Activated naive CD4-positive, alpha-beta T cell treated with Interleukin-2 at 50 U/mL for 16 hours (primary cell): ENCODE data around the gene LGALS7.

Source experiments
- DNase-seq: peaks from one replicate; pipeline ENCODE4 v3.0.0-alpha.2; 2020

LGALS7 gene

DNA sequence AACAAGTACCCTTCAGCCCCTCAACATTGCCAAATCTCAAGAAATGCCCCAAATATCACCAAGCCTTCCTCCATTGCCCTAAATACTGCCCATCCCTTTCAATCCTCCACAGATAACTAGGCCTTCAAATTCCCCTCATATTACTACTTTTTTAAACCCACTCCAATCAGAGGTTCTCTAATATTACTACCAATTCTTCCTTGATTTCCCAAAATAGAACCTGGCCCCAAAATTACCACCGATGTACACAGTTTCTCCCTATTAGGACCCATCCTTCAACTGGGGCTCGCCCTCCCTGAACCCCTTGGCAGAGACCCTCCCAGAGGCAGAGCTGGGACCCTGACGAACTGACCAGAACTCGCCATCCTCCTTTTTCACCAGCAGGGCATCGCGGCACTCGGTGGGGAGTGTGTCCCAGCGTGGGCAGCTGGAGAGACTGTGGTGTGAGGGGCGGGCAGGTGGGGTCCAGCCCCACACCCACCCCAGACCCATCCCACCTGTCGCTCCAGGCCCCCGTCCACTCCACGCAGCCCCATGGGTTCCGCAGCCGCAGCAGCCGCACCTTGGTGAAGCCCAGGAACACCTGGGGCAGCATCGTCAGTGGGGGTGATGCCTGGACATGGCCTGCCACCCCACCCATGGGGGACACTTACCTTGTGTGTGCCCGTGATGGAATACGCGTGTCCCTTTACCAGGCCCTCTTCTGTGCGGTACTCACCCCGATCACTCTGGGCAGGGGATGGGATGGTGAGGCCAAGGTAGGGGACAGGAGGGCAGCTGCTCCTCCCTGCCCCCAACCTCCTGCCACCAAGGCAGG is 35.2 kb downstream of the LGALS7 start:
- no peak for DNase-seq

DNA sequence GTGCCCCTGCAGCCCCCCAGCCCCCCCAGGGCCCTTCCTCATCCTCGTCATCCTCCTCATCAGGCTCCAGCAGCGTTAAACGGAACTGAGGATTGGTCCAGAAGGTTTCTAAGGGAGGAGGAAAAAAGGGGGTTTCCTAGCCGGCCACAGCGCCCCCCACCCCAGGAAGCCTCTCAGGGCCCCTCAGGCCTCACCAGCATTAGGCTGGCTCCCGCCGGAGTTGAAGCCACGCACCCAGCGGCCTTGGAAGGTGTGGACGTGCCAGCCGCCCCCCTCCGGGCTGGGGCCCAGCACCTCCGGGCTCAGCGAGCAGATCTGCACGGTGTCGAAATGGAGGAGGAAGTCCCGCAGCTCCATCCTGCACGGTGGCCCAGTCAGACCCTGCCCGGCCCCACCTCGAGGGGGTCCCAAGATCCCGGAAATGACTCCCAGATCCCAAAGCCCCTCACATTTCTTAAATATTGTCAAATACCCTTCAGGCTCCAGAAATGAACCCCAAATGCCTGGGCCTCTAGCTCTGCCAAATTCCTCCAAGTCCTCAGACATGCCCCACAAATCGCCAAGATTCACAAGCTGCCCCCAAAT is 35.9 kb downstream of the LGALS7 start:
- no peak for DNase-seq

DNA sequence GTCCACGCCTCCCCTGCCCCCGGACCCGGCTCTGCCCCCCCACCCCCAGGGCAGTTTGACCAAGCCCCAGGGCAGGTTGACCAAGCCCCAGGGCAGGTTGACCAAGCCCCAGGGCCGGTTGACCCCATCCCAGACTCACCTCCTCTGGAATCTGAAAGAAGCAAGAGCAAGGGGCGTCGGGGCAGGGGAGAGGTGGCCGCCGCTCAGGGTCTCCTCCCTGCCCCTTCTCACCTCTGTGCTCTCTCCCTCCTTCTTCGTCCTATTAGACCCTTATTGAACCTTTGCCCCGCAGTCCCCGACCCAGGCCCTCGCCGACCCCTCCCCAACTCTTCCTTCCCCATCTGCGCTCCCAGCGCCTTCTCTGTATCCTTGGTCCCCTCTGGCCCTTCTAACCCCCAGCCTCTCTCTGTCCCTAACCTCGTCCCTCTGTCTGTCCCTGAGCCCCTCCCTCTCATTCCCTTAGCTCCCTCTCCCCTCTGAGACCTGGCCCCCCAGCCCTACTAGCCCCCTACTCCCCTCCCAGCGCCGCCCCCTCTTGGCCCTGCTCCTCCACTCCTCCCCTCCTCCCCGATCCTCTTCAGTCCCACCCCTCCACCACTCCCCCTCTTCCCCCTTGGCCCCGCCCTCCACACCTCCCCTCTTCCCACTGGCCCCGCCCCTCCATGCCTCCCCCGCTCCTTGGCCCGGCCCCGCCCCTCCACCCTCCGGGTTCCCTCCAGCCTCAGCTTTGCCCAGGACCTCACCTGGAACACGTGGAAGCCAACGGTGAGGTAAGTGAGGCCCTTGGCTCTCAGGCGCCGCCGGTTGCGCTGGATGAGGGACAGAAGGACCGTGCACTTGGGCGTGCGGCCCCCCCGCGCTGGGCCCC is 36.7 kb downstream of the LGALS7 start:
- DNase-seq: peak; percentile 62

DNA sequence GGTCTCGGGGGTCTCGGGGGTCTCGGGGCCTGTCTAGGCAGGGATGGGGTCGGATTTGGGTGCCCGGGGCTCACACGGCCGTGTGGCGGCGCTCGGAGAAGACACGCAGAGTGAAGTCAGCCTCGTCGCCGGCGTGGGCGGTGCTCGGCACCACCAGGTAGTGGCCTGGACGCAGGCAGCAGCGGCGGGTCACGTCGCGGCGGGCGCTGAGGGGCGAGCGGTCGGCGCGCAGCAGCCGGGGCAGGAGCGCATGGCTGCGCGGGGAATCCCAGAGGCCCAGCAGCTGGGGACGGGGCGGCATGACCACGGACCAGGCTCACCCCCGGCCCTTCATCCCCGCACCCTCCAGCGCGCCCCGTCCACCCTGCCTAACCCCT is 37.3 kb downstream of the LGALS7 start:
- DNase-seq: peak; percentile 67

DNA sequence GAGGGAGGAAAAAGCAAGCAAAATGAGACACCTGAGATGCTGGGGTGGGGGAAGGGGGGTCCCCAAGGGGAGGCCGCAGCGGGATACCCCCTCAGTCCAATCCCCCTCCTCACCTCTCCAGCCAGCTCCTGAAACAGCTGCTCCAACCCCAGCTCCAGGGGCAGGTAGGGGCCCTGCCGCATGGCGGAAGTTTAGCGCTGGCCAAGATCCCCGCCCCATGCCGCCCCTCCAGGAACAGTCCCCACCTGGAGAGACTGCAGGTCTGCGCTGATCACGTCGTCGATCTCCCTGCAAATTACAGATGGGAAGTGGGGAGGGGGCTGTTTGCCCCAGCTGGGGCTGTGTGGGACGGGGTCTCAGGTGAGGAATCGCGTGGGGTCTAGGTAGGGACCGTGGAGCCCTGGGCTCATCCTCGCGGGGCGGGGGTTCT is 38.0 kb downstream of the LGALS7 start:
- peak; percentile 28 for DNase-seq

DNA sequence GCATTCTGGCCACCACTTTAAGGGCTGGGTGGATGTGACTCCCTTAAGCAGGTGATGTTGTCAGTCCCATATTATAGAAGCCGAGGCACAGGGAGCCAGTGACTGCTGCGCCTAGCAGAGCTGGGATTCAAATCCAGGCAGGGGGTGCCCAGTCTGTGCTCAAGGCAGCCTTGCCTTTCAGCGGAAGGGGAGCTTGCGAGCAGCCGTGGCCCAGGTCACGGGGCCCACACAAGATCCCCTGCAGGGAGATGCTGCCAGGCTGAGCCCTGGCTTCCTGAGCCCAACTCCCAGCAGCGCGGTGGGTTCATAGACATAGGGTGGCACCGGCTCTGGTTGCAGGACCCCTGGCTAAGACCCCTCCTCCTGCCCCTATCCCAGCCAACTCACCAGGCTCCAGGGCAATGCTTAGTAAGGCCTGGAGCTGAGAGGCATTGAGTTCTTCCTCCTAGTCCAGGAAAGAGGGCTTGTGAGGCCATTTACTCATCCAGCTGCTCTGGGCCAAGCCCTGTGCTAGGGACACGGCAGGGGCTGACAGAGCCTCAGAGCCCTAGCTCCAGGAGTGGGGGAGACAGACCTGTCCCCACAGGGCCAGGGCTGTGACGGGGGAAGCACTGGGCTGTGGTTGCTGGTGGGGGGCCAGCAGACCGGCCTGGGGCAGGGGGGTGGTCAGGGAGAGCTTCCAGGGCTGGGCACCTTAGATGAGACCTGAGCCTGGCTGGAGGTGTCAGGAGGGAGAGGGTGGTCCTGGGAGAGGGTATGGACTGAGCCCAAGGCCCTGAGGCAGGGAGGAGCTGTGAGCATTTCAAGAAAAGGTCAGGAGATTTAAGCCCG is 38.7 kb downstream of the LGALS7 start:
- peak; percentile 33 for DNase-seq

DNA sequence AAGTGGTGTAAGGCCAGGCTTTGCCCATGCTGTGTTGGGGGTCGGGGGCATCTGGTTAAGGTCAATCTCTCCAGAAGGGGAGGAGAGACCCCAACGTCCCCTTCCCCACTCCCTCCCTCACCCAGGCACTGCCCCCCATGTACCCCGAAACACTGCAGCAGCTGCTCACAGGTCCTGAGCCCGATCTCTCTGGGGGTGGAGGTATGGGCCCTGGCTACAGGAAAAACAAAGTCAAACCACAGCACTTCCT is 39.2 kb downstream of the LGALS7 start:
- DNase-seq: no peak

DNA sequence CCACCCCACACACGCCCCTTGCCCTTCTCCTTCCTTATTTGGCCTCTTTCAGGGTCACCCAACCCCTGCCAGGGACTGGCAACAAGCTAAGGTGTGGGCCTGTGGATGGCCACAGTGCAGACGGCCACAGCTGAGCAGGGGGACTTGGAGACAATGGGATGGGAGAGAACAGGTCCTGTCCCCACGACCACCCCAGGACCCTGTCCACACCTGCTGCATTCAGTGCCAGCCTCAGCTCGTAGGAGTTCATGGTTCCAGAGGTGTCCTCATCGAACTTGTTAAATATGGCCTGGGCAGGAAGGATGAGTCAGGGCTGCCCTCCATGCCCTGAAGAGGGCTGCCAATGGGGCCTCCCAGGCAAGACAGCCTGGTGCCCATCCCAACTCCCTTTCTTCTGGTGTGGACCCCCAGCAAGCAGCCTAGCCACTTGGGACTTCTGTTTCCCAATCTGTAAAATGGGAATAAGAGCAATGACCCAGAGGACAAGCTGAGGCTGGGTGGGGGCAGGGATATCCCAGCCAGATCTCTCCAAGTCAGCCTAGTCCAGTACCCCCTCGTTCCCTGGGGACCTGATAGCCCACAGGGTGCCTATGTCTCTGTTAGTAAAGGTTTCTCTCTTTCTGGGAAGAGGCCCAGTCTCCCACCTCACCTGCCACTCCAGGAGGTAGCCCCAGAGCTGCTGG is 39.7 kb downstream of the LGALS7 start:
- DNase-seq: peak; percentile 11

DNA sequence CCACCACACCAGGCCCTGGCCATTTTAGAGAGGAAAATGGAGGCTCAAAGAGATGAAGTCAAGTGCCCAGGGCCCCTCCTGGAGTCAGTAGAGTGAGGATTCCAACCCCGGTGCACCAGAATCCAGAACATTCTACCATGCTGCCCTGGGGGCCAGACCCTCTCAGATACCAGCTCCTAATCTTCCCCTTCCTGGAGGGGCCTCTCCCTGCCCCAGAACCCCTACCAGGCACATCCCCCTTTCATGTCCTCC is 40.1 kb downstream of the LGALS7 start:
- no peak for DNase-seq

DNA sequence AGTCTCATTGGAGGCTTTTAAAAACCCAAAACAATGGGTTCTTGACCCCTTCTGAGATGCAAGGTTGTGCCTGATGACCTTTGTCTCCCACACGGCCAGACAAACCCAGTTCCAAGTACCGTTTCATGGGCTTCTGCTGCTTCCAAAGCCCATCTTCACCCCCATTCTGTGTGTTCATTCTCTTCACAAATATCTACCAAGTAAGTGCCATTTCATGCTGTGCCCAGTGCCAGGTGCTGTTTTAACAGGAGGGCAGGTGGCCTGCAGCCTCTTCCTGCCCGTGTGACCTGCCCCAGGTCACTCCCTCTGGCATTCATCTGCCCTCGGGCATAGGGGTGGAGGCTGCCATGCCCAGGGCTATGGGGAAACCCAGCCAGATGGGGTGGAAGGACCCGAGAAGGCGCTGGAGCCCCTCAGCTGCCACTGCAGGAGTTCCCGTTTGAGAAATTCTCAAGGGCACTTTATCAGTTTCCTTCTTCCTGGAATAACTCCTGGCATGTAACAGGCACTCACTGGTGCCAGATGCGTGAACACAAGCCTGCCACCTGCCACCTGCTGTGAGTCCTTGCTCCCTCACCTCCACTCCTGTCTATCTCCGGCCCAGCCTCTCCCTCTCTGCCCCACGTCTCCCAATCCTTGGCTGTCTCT is 41.5 kb downstream of the LGALS7 start:
- DNase-seq: no peak

DNA sequence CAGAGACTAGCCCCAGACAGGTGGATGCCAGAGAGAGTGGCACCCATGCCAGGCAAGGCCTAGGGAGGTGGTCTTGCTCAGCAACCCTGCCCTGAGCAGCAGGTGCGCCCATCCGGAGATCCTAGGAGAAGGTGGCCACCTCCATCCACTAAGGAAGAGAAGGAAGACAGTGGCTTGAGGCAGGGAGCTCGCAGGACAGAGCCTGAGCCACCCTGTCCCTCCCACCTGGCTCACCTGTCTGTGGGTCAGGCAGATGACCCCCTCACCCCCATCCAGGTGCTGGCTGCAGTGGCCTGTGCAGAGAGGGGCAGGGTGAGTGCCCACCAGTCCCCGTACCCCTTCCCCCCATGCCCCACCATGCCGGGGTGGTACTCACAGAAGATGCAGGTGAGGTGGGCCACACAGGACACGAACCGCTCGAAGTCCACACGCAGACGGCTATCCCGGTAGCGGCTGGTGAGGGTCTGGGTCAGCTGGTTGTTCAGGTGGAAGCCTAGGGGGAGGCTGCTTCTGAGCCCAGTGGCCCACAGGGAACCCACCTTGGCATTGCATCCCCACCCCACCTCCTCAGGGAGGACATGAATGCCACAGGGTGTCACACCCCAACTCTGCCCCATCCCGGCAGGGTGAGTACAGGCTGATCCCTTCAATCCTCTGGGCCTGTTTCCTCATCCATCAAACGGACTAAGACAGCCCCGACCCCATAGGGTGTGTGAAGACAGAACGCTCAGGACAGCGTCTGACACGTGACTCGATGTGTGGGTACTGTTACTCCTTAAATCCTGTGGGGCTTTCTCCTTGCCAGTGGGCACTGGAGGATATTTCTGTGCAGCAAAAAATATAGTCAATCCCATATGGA is 42.4 kb downstream of the LGALS7 start:
- no peak for DNase-seq

DNA sequence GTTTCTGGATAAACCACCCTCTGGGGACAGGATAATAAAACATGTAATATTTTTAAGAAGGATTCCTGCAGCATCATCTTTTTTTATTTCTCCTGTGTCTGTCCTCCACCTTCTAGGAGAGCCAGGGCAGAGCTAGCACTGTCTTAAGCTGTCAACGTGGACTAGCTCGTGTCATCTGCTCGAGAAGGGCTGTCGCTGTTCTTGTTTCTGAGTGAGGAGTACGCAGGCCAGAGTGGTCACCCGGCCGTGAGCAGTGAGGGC is 42.9 kb downstream of the LGALS7 start:
- no peak for DNase-seq

DNA sequence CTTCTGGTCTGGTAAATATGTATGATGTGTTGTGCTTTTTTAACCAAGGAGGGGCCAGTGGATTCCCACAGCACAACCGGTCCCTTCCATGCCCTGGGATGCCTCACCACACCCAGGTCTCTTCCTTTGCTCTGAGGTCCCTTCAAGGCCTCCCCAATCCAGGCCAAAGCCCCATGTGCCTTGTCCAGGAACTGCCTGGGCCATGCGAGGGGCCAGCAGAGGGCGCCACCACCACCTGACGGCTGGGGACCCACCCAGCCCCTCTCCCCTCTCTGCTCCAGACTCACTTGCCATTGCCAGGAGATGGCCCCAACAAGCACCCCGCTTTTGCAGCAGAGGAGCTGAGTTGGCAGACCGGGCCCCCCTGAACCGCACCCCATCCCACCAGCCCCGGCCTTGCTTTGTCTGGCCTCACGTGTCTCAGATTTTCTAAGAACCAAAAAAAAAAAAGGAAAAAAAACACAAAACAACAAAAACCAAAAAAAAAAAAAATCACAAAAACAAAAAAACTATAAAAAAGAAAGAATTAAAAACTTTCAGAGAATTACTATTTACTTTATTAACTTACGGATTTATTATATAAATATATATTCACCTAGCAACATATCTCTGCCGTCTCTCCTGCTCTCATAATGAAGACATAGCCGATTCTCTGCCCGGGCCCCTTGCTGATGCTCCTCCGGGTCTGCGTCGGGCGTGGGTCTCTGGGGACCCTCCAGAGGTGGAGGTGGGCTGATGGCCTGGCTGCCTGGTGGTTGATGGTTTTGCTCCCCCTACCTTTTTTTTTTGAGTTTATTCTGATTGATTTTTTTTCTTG is 43.5 kb downstream of the LGALS7 start:
- DNase-seq: peak; percentile 80

DNA sequence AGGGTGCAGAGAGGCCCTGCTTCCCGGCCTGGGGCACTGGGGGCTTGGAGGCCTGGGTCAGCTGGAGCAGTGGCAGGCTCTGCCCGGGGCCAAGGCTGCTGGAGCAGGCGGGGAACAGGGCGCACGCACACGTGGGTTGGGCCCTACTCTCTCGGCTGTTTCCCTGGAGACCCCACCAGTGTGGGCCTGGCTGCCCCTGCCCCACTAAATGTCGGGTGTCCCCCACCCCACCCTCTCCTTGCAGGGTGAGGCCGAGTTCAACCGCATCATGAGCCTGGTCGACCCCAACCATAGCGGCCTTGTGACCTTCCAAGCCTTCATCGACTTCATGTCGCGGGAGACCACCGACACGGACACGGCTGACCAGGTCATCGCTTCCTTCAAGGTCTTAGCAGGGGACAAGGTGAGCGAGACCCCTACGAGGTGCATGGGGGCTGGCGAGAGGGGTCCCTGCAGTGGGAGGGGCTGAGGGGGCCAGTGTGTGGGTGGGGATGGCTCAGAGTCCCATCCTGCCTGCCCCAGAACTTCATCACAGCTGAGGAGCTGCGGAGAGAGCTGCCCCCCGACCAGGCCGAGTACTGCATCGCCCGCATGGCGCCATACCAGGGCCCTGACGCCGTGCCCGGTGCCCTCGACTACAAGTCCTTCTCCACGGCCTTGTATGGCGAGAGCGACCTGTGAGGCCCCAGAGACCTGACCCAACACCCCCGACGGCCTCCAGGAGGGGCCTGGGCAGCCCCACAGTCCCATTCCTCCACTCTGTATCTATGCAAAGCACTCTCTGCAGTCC is 44.4 kb downstream of the LGALS7 start:
- no peak for DNase-seq

DNA sequence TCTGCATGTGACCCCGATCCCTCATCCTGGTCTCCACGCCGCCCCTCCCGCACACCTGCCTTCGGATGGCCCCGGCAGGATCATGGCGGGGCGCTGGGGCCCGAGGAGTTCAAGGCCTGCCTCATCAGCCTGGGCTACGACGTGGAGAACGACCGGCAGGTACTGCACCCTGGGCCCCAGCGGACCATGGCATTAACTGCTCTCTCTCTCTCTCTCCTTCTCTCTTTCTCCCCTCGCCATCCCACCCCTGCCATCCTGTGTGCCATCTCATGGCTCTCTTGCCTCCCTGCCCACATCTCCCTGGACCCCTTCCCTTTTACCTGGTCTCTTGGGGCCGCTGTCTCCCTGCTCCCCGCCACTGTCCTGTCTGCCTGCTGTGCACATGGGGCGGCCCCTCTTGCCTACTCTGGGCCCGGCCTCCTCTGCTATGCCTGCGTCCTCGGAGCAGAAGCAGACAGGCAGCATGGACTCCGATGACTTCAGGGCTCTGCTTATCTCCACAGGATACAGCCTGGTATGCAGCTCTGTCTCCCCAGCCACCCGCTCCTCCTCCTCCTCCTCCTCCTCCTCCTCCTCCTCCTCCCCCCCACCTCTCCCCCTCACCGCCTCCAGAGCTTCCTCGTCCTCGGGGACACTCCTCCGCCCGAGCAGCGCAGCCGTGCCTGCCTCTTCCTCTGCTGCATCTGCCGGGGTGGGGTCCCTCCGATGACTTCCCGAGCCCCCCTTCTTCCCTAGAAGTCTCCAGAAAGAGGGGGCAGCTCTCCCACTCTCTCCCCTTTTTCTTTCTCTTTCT is 45.3 kb downstream of the LGALS7 start:
- no peak for DNase-seq

DNA sequence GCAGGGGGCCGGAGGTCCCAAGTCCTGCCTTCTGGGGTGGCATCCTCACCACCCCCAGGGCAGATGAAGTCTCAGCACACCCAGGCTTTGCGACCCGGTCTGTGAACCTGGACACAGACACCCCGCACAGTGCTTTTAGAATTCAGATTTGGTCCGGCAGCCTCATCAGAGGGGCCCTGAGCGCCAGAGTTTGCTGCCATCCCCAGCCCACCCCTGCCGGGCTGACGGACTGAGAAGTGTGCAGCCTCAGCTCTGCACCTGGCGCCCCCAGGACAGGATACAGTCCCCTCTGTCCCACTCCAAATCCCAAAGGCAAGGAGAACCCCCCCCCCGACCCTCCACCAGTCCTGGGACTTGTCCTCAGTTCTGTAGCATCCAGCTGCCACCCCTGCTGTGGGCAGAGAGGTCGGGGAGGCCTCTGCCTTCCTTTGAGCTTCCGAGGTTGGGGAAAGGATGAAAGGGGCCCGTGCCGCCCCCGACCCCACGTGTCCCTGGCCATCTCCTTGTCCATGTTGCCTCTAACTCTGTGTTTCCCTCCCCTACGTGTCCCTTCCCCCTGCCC is 45.9 kb downstream of the LGALS7 start:
- no peak for DNase-seq

DNA sequence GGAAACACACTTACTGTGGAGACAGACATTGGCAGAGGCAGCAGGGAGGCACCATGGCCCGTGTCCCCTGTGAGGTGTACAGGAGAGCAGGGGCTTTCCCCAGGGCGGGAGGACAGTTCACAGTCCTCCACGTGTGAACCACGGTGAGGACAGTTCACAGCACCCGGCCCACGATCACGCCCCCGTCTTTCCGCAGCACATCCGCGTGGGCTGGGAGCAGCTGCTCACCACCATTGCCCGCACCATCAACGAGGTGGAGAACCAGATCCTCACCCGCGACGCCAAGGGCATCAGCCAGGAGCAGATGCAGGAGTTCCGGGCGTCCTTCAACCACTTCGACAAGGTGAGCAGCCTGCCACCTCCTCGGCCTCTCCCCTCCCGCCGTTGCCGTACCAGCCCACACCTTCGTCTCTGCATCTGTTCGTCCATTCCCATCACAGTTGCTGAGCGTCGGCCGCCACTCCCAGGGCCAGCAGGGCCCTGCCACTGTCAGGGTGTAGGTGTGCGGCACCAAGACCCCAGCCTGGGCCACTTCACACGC is 46.5 kb downstream of the LGALS7 start:
- DNase-seq: peak; percentile 51

DNA sequence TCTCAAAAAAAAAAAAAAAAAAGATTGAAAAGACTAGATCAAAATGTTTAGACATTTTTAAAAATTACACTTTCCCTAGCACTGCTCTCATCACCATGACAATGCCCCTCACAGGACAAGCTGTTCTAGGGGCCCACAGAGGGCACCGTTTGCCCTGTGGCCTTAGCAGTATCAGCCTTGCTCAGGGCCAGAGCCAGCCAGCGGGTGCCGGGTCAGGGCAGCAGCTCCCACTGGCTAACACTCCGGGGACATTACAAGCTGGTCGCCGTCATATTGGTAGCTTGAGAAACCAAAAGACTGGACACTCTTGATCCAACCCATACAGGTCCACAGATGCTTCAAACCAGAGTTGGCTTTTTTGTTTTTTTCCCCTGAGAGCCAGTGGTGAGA is 47.0 kb downstream of the LGALS7 start:
- no peak for DNase-seq
